Psoas muscle (tissue), 8 donors: Measurements from ENCODE around the gene UBE4A. TPM values are rescaled to one million over a fixed set of nuclear protein-coding genes. Genes with fewer than 3 reads are reported as not detected.
A peak's percentile ranks its signal among the peaks of the same experiment; 100 is the strongest.
"Not testable (repeated sequence)": the region's sequence is repeated elsewhere in the genome, so short reads cannot be mapped to it uniquely, and the experiment has no call there.

Source experiments
- ATAC-seq, 4 donors: fragments of 200-7000 bp; cut with Tn5 transposase; one replicate each; pipeline ENCODE4 v1.9.1; 2020; ENCODE audit warnings: moderate library complexity in 3 of 4, mild to moderate bottlenecking in 2 of 4
- DNase-seq, 2 donors: peaks; one replicate each; pipeline ENCODE4 v3.0.0-alpha.2; 2020
- H3K27ac ChIP-seq: fragments of 200-600 bp; one replicate; pipeline ENCODE4 v1.8.0; 2022
- H3K27me3 ChIP-seq, 3 donors: fragments of 200-600 bp in 1 of 3; one replicate each; pipeline versions ENCODE4 v1.6.1 to v1.8.0; 2013 to 2022; ENCODE audit warnings: low read length in 2 of 3, mild to moderate bottlenecking in 2 of 3, moderate library complexity in 1 of 3; ENCODE audit not compliant: insufficient read depth in 3 of 3
- H3K36me3 ChIP-seq, 2 donors: fragments of 200-600 bp in 1 of 2; one replicate each; pipeline versions ENCODE4 v1.6.1 to v1.8.0; 2013 to 2022; ENCODE audit warnings: low read depth in 1 of 2, mild to moderate bottlenecking in 1 of 2, moderate library complexity in 1 of 2; ENCODE audit not compliant: insufficient read depth in 1 of 2
- H3K4me1 ChIP-seq: fragments of 200-600 bp; one replicate; pipeline ENCODE4 v1.8.0; 2022
- H3K4me3 ChIP-seq: fragments of 200-600 bp; one replicate; pipeline ENCODE4 v1.8.0; 2022; ENCODE audit warnings: mild to moderate bottlenecking
- H3K9me3 ChIP-seq: fragments of 200-600 bp; one replicate; pipeline ENCODE4 v1.8.0; 2022
- CTCF ChIP-seq: fragments of 200-600 bp; IDR thresholded peaks from one replicate; pipeline ENCODE4 v1.8.0; 2022; ENCODE audit warnings: antibody characterized with exemption
- WGBS, 3 donors: extraction: QIAGEN DNeasy Blood & Tissue Kit; methylation state at CpG; one replicate each; pipeline versions ENCODE4 v1.1.6 to v1.1.7; 2013; 5-methylcytosine and 5-hydroxymethylcytosine counted together
- intact Hi-C, 2 donors: fragments of 100-400 bp; cut with DNase I; formaldehyde crosslinking; loops; one replicate each; pipeline versions ENCODE4 v1.11.0 to v1.14.2; 2022
- polyA plus RNA-seq, 3 donors: library from polyadenylated mRNA; stranded (reverse); fragments of 200-250 nt; gene quantifications; one replicate each; pipeline ENCODE4 v1.2.3, GENCODE V29; 2013
- total RNA-seq, 4 donors: library from RNA; stranded (reverse); fragmentation: NEBNext Ultra II Directional in 2 of 4; extraction: Animal tissue kit (Norgen Biotek cat#: 25700) in 2 of 4; gene quantifications; one replicate each; pipeline versions ENCODE4 v1.2.1 to v1.2.4, GENCODE V29; 2021 to 2023
- donor health status: healthy with polysubstance abuse.
- donor health status: DM: no; HTN: no; CAD: no; lungs with moderate emphysema.
- donor health status: Bipolar disorder and iron deficiency.
- donor health status: healthy.
- donor health status: DM: yes; HTN: yes; CAD: no.
- donor health status: DM: no; HTN: no; CAD: no.
- donor health status: DM: no; HTN: no; CAD: no.
- donor health status: DM: yes; HTN: yes; CAD: no.

The UBE4A gene
- total and polyA plus RNA-seq, 7 donors: 15.0 to 42.3 (median 31.0) TPM

GRCh38 chr11:118401880-118402590 lies 42.6 kb downstream of the UBE4A start:
- Histone ChIP-seq H3K4me3 (peak overlapping the region; percentile 70), H3K27ac (peak overlapping the region; percentile 84), H3K36me3 (peaks cover 3 to 44% of the 10 kb centered on the region in 2 donors), H3K9me3 (no peaks in the 10 kb centered on the region), H3K27me3 (no peaks in the 10 kb centered on the region), H3K4me1 (peaks cover 34% of the 10 kb centered on the region)
- 0 to 1% (median 1%) methylated on average over 22 of the region's 22 CpGs for WGBS, 3 donors
- TF ChIP-seq CTCF: no peak
- DNase-seq (no peak), ATAC-seq (peak; percentile 34 to 49 (median 42))
- intact Hi-C loops: loop anchor here (5.0 kb wide), 2 partner anchors 35 to 85 kb away; partner anchors contain the start of gene KMT2A (in 2 of the 2)

- peaks cover 3 to 44% of the 10 kb centered on the region in 2 donors for H3K36me3 ChIP-seq
- intact Hi-C loops: loop anchor here (5.0 kb wide), 2 partner anchors 35 to 85 kb away; partner anchors contain the start of gene KMT2A (in 2 of the 2)
Observed at GRCh38 chr11:118402594-118402993, 43.2 kb downstream of the UBE4A start.

GRCh38 chr11:118406599-118407166 lies 47.3 kb downstream of the UBE4A start:
- WGBS, 3 donors: 47 to 51% (median 51%) methylated on average over 7 of the region's 7 CpGs
- no peak for TF ChIP-seq CTCF
- H3K4me1 ChIP-seq: peaks cover 34% of the 10 kb centered on the region
- no peak overlapping the region for H3K4me3 ChIP-seq
- no peaks in the 10 kb centered on the region for H3K27me3 ChIP-seq
- H3K27ac ChIP-seq: no peak overlapping the region
- no peak for DNase-seq
- H3K9me3 ChIP-seq: no peaks in the 10 kb centered on the region
- intact Hi-C loops: no loop called here
- ATAC-seq: no peak
- H3K36me3 ChIP-seq: peaks cover 3 to 61% of the 10 kb centered on the region in 2 donors

More at GRCh38 chr11:118402594-118402993, 43.2 kb downstream of the UBE4A start:
- Histone ChIP-seq H3K4me1 (peaks cover 34% of the 10 kb centered on the region), H3K4me3 (peak overlapping the region; percentile 70), H3K27ac (peak overlapping the region; percentile 84)
- DNase-seq, ATAC-seq, H3K9me3 ChIP-seq, H3K27me3 ChIP-seq: not testable (repeated sequence)
- WGBS, 3 donors: 68 to 75% (median 72%) methylated on average over 7 of the region's 7 CpGs

GRCh38 chr11:118410055-118410745 lies 50.8 kb downstream of the UBE4A start:
- 76 to 85% (median 82%) methylated on average over 7 of the region's 7 CpGs for WGBS, 3 donors
- H3K36me3 ChIP-seq: peaks cover 3 to 61% of the 10 kb centered on the region in 2 donors
- no peak overlapping the region for H3K4me3 ChIP-seq
- intact Hi-C loops: no loop called here
- no peaks in the 10 kb centered on the region for H3K27me3 ChIP-seq
- TF ChIP-seq CTCF: no peak
- ATAC-seq (no peak), DNase-seq (no peak)
- H3K4me1 ChIP-seq: peaks cover 12% of the 10 kb centered on the region
- no peak overlapping the region for H3K27ac ChIP-seq
- no peaks in the 10 kb centered on the region for H3K9me3 ChIP-seq

- no peak overlapping the region for H3K27ac ChIP-seq
- H3K9me3 ChIP-seq: no peaks in the 10 kb centered on the region
- 81 to 87% (median 86%) methylated on average over 4 of the region's 4 CpGs for WGBS, 3 donors
- H3K27me3 ChIP-seq: no peaks in the 10 kb centered on the region
- ATAC-seq (no peak), DNase-seq (no peak)
- TF ChIP-seq CTCF: no peak
- H3K36me3 ChIP-seq: peaks cover 1 to 48% of the 10 kb centered on the region in 2 donors
- intact Hi-C loops: no loop called here
- no peak overlapping the region for H3K4me3 ChIP-seq
- peaks cover 11% of the 10 kb centered on the region for H3K4me1 ChIP-seq
Observed at GRCh38 chr11:118411530-118411929, 52.1 kb downstream of the UBE4A start.
